GM19324 (cell line): ENCODE data around the gene CCDC107.
"Not testable (repeated sequence)": the region's sequence is repeated elsewhere in the genome, so short reads cannot be mapped to it uniquely, and the experiment has no call there.

Source experiments
- ATAC-seq: cut with Tn5 transposase; IDR thresholded peaks from one replicate; pipeline ENCODE4 v1.9.1; 2021; ENCODE audit warnings: mild to moderate bottlenecking, moderate library complexity; ENCODE audit not compliant: unreplicated experiment, low FRiP score

The CCDC107 gene, protein sequence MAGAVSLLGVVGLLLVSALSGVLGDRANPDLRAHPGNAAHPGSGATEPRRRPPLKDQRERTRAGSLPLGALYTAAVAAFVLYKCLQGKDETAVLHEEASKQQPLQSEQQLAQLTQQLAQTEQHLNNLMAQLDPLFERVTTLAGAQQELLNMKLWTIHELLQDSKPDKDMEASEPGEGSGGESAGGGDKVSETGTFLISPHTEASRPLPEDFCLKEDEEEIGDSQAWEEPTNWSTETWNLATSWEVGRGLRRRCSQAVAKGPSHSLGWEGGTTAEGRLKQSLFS

DNA sequence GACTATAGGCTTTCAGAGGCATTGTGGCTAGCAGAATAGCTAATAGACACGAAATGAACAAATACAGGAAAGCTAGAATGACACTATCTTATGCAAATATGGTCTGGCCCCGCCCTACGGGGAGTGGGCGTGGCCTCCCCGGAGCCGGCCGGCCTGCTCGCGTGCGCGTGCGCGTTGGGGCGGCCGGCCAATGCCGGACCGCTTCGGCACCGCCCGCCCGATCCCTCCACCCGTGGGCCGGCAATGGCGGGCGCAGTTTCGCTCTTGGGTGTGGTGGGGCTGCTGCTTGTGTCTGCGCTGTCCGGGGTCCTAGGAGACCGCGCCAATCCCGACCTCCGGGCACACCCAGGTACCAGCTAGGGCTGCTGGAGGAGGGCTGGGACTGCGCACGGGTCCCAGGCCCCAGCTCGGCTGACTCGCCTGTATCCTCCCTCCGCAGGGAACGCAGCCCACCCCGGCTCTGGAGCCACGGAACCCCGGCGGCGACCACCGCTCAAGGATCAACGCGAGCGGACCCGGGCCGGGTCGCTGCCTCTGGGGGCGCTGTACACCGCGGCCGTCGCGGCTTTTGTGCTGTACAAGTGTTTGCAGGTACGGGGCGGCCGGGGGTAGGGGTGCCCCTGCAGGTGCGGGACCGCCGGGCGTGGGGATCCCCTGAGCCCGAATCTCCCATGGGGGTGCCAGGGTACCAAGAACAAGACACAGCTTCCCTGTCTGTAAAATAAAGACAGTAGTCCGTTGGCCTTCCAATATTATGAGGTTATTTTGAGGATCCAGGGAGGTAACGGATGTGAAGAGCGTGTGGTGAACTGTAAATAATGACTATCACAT is at the start of gene CCDC107:
TSS of gene CCDC107 (plus strand) at position 156 of the 831 bp plus-strand sequence. CDS start at position 244, 88 bp downstream.
- ATAC-seq: peak; percentile 77

DNA sequence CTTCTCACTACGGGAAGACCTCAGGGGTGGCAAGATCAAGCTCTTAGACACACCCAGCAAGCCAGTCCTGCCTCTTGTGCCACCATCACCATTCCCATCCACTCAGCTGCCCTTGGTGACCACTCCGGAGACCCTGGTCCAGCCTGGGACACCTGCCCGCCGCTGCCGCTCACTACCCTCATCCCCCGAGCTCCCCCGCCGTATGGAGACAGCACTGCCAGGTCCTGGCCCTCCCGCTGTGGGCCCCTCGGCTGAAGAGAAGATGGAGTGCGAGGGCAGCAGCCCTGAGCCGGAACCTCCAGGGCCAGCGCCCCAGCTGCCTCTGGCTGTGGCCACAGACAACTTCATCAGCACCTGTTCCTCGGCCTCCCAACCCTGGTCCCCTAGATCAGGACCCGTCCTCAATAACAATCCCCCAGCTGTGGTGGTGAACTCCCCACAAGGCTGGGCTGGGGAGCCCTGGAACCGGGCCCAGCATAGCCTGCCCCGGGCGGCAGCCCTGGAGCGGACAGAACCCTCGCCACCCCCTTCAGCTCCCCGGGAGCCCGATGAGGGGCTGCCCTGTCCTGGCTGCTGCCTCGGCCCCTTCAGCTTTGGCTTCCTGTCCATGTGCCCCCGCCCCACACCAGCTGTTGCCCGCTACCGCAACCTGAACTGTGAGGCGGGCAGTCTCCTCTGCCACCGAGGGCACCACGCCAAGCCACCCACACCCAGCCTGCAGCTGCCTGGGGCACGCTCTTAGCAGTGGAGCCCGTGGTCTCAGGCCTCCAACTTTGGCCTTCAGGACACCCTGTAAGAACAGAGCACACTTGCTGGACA is 48.9 kb upstream of the CCDC107 start:
- no peak for ATAC-seq

DNA sequence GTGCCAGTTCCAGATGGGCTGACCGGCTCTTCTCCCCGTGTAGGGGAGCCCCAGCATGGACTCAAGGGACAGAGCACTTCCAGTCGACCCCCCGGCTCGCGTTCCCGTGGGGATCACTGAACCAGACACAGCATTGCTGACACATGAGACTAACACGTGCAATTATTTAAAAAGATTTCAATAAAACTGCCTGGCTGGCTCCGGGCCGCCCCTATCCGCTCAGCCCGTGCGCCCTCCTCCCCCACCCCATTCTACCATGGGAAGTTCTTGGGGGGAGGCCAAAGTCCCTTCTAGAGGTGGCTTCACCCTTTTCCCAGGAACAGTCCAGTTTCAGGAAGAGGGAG is 48.3 kb upstream of the CCDC107 start:
- ATAC-seq: no peak

DNA sequence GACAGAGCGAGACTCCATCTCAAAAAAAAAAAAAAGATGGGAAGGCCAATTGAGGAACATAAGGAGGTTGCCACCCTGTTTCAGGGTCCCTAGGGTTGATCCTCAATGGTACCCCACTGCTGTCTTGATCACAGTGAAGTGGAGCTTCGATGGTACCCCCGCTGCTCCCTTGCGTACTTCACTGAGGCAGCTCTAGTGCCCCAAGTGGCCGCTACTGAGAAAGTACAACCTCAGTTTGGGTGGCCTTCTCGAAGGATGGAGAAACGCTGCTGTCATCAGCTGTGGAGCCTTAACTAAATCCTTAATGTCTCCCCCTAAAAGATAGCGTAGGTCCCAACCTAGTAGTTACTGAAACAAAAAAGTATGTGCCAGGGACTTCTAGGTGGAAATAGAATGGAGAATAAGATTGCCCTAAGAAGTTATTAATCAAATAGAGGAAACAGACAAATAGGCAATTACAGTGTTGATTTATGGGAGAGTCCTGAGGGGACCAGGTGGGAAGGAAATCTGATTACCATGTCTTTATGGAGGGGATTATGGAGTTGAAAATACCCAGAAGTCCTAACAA is 46.8 kb upstream of the CCDC107 start:
- no peak for ATAC-seq

DNA sequence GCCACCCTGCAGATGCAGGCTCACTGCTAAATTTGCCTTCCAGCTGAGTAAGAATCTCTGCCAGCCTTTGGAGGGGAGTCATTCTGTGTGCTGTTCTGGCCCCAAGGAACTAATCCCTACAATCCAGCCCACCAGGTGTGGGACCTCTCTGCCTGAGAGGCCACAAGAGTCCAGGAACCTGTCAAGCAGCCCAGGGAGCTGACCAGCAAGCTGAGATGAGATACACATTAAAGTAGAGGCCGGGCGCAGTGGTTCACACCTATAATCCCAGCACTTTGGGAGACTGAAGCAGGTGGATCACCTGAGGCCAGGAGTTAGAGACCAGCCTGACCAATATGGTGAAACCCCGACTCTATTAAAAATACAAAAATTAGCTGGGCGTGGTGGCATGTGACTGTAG is 46.0 kb upstream of the CCDC107 start:
- not testable (repeated sequence) for ATAC-seq

DNA sequence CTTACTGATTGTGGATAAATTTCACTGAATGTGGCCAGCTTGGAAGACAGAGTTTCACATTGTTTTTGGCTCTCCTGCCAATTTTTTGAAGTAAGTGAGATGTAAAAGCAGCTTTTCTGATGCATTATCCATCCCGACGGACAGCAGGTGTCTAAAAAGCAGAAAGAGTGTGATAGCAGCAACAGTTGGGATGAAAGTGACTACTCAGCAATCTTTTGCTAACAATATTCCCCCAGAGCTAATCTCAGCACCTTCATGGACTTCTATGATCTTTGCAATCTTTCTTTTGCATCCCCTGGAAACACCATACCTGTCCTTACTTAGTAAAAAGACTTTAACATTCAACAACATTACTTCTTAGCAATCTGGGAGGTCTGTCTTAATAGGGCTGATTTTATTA is 45.2 kb upstream of the CCDC107 start:
- ATAC-seq: no peak

DNA sequence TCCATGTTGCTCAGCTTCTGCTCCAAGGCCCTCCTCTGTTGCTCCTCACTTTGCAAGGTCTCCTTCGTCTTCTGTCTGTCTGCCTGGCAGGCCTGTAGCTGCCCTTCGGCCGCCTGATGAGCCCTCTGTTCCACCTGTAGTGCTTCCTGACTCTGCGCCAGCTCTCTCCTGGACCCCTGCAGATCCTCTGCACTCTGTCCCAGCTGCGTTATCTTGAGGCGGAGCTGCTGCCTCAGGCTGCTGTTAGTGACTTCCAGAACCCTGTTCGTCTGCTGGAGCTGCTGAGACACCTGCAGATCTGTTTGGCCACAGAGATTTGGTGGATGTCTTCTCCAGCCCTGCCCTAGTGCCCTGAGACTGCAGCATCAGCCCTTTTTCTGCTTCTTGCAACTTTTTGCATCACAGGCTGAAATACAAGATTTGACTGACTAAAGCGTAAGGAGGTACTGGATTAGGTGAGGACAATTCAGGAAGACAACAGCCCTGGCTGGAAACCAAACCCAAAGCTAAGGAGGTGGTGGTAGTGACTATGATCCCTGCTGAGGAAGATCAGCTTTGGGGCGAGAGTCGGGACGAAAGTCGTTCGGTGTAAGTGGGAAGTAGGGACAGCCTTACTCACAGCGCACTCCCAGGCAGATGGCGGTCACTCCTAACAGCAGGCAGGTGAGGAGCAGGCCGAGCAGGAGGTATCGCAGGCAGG is 42.0 kb upstream of the CCDC107 start:
- no peak for ATAC-seq

DNA sequence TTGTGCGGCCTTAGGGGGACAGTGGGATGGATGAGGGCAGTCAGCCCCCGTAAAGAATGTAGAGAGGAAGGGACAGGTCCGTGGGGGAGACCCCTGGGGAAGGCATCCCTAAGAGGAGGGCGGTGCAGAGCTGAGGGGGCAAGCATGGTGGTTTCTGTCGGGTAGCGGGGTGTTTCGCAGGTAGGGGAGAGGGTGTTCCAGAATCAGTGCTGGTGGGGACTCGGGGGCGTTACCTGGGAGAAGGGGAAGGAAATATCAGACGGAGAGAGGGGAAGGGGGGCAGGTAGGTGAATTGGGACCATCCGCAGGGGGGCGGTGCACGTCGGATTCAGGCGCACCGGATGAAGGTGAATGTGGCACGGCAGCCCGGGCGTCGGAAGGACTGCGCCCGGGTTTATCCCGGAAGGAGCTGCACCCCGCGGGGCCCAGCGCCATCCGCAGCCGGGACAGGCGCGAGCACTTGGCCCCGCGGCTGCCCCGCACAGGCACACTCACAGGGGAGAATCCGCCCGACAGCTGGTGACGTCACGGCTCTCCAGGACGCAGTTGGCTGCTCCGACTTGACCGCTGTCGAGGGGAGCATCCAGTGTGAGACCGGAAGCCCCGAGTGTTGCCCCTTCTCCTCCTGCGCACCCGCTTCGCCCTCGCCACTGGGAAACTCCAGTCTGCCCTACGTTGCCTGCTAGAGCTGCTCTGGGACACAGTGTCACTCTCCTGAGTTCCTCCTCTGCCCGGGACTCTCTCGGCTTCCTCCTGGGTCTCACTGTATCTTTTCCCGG is 41.2 kb upstream of the CCDC107 start:
- ATAC-seq: no peak

DNA sequence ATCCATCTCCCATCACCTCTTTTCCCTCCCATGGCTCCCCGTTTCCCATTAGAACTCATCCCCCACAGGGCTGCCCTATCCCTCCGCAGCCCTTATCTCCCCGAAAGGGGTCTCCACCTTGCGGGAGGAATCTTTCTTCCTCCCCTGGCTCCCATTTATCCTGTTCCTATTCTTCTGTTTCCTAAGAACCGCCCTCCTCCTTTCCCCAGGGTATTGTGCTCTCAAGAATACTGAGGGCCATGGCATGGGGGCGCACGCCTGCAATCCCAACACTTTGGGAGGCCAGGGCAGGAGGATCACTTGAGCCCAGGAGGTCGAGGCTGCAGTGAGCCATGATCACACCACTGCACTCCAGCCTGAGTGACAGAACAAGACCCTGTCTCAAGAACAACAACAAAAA is 40.5 kb upstream of the CCDC107 start:
- no peak for ATAC-seq

DNA sequence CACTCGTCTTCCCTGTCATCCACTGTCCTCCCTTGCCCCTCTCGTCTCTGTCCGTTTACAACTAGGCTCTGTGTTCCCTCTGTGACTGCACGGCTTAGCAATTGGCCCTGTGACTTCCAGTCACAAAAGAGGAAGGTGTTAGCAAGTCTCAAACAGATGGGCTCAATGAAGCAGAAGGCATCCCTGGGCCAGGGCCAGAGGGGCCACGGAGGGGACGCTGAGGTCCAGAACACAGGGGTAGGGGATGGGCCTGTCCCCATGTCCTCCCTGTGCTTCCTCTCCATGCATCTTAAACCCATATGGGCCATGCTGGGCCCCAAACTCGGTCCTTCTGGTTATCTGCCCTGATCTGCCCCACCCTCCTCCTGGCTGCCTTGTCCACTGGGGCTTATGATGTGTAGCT is 39.8 kb upstream of the CCDC107 start, which contains the start of gene CD72:
TSS of gene CD72 (minus strand) at position 89 of the 403 bp plus-strand sequence. CDS start 110 bp downstream, outside the sequence.
- ATAC-seq: no peak

DNA sequence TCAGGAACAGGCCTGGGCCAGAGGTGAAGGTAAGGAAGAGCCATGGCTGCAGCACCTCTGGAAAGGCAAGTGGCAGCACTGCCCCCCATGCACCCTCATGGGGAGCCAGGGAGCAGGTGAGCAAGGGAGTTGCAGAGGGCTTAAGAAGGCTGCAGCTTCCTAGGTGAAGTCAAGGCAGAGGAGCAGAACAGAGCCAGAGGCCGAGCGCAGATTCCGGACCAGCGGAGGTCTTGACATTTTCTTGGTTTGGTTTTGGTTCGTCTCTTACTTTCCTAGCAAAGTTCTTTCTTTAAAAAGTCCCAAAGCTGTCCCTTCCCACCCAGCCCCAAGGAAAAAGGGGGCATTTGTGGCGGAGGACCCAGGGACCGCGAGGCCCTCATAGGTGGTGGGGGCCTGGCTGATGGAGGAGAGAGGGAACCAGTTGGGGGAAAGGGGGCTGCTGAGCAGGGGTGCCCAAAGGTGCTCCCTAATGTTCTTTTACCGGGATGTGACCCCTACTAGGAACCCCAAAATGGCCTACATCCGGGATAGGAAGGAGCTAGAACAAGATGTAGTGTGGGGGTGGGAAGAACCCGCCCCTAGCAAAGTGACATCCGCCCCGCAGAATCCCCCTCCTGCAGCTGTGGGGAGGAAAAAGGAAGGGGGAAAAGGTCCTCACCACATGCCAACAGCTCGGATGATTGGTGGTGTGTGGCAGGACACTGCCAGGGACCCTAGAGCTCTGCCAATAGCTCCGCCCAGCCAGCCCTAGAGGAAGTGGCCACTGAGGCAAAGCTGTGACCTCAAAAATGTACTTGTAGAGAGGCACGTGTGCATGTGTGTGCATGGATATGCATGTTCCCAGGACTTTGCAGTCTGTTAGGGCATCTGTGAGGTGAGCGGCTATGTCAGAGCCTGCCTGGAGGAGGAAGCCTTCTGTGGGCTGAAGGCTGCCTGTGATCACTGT is 39.0 kb upstream of the CCDC107 start:
- peak; percentile 41 for ATAC-seq

DNA sequence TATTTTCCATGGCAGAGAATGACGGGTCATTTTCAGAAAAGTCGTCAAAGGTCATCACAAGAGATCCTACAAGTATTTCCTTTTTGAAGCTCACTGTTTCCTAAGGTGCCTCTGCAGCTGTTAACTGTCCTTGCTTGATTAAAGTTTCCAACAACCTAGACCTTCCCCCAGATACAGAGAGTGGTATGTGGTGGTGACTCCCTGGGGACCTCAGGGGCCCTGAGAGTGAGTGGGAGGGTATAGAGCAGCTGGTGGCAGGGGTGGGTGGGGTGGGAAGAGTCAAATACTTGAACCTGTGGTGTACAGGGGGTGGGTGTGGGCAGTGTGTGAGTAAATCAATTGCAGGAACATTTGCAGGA is 38.3 kb upstream of the CCDC107 start:
- peak; percentile 48 for ATAC-seq

DNA sequence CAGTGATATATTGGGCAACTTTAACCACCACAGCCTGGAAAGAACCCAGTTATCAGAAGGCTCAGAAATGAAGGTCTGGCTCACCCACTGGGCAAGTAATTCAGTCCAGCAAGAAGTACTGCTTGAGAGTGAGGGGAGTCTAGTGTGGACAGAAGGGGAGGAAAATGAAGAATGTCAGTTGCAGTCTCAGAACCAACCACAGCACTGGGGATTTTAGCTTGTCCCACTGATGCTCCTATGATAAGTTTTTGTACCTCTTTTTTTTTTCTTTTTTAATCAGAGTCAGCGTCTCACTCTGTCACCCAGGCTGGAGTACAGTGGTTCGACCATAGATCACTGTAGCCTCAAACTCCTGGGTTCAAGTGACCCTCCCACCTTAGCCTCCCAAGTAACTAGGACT is 30.5 kb upstream of the CCDC107 start:
- ATAC-seq: no peak

DNA sequence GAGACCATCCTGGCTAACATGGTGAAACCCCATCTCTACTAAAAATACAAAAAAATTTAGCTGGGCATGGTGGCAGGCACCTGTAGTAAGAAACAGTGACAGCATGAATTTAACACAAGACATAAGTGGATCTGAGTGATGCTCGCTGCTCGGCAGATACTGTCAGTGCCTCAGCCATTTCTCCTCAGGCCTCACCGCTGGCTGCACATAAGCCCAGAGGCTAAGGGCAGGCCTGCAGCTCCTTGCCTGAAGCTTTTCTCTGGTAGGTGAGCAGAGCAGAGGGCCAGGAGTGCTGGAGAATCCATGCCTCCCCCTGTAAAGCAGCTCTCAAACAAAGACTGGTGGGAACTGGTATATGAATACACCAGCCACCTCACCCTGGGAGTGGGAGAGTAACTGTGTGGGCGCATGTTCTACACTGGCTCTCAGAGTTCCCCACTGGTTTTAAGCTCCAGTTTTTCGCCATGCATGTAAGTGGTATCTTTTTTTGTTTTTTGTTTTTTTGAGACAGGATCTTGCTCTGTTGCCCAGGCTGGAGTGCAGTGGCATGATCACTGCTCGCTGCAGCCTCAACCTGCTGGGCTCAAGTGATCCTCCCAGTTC is 29.6 kb upstream of the CCDC107 start:
- ATAC-seq: no peak

DNA sequence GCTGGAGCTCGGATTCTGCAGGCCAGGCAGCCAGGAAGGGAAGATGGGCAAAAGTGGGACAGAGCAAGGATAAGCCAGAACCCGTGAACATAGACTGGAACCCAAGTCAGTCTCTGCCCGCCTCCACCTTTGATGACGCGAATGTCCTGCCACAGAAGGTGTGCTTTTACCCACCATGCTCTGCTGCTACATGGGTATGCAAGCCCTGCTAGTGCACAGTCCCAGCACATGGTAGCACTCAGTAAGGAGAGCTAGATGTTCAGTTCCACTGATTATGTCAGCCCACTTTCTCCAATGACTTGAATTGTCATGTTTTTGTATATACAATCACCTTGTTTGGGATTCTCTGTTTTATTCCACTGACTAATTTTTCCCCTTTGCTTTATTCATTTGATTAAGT is 28.5 kb upstream of the CCDC107 start:
- ATAC-seq: no peak

DNA sequence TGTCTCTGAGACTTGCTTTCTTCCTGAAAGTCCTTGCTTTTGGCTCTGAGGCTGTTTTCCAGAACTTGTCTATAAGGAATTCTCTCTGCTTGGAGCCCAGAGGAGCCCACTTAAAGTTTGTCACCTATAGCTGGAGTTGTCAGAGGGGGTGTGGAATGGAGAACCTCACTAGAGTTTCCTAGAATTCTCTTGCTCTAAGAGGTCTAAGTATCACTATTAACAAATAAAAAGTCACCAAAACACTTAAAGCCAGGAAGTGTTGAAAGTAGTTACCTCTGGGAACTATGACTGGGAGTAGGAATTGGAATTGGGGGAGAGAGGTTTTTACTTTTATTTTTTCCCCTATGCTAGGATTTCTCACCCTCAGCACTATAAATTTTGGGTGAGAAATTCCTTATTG is 22.4 kb upstream of the CCDC107 start:
- no peak for ATAC-seq

DNA sequence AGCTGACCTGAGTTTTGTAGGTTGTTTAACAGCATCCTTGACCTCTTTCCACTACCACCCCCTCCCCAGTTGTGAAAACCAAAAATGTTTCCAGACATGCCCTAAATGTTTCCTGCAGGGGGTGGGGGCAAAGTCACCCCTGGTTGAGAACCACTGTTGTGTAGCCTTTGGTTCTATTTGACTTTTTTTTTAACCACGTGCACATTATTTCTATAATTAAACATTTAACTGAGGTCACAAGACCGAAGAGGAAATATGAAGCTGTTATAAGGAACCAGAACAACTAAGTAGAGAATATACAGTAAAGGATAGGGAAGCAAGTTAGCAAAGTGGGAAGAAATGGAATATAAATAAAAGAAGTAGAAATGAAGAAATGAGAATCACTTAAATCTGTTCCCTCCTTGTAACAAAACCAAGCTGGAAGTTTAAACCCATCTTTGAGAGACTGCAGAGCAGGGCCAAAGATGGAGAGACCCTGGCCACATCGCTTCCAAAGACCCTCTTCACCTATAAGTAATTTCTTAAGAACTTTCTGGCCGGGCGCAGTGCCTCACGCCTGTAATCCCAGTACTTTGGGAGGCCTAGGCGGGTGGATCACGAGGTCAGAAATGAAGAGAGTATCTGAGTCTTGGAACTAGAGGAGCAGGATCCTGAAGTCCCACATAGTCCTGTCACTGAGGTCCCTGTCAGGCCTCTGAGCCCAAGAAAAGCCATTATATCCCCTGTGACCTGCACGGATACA is 21.8 kb upstream of the CCDC107 start:
- no peak for ATAC-seq
